GM10847 (cell line): ENCODE results near the gene CACNA2D4.

Experiments
- POLR2A ChIP-seq: IDR thresholded peaks from 2 replicates; pipeline ENCODE4 v1.6.1; 2011; ENCODE audit not compliant: insufficient read length; ENCODE audit errors: extremely low read depth

CACNA2D4 gene

GRCh38 chr12:1916371-1917171, 1.9 kb downstream of the CACNA2D4 start:
- no peak for TF ChIP-seq POLR2A

DNA sequence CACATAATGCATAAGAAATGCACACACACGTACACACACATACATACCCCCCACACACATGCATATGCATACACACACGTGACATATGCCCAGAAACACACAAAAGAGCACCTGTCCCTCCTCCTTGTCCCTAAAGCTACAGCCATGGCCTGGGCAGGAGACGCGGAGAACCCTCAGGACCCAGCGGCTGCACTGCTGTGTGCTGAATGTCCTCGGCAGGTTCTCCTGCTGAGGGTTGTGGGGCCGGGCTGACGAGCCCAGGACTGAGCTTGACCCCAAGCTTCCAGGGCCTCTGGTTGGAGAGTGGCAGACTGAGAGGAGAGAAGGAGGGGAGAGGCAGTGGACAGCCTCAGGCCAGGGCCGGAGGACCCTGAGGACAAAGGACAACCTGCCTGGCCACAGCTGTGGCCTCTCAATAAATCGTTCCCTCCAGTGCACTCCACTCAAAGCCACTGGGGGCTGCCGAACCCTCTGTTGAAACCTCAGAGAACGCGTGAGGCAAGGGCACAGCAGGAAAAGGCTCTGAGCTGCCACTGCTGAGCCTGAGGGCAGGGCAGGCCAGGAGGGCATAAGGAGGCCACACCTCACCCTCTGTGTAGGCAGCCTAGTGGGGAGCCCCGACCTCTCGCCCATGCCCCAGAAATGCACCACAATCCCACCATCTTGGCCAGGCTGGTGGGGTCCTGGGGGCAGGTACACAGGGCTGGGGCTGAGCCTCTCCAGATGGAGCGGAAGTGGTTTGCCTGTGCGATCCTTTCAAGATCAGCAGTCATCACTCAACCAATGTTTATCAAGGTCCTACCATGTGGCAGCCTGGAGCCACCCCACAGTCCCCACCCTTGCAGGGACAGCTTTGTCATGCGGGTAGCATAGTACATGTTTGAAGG, 3.1 kb downstream of the CACNA2D4 start:
- no peak for TF ChIP-seq POLR2A

- no peak for TF ChIP-seq POLR2A
Observed at GRCh38 chr12:1914114-1914911, 4.1 kb downstream of the CACNA2D4 start.

DNA sequence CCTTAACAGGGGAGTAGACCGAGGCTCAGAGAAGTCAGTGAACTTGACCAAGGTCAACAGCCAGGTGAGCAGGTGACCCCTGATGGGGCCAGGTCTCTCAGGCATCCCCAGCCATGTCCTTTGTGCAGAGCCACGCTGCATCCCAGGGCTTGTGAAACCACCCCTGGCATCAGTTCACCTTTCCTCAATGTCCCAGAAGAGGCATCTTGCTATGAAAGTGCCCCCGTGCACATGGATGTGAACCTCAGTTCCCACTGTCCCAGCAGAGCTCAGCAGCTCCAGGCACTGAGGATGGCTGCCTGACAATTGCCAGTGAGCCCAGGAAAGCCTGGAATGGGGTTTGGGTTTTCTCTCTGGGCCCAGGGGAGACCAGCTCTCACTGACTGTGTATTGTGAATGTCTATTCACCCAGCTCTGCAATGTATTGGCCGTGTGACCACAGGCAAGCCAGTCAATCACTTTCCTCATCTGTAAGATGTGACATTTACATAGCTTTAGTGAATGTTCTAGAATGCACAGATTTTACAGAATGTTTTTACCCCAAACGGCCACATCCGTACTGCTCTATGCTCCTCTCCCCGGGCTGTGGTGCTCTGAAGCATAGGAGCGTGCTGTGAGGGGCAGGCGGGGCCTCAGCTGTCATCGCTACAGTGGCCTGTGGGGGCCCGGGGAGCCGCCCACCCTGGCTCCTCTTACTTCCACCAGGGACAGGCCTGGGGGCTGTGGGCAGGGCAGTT, 4.9 kb downstream of the CACNA2D4 start:
- TF ChIP-seq POLR2A, result no peak

- no peak for TF ChIP-seq POLR2A
Observed at GRCh38 chr12:1912580-1913376, 5.7 kb downstream of the CACNA2D4 start.

DNA sequence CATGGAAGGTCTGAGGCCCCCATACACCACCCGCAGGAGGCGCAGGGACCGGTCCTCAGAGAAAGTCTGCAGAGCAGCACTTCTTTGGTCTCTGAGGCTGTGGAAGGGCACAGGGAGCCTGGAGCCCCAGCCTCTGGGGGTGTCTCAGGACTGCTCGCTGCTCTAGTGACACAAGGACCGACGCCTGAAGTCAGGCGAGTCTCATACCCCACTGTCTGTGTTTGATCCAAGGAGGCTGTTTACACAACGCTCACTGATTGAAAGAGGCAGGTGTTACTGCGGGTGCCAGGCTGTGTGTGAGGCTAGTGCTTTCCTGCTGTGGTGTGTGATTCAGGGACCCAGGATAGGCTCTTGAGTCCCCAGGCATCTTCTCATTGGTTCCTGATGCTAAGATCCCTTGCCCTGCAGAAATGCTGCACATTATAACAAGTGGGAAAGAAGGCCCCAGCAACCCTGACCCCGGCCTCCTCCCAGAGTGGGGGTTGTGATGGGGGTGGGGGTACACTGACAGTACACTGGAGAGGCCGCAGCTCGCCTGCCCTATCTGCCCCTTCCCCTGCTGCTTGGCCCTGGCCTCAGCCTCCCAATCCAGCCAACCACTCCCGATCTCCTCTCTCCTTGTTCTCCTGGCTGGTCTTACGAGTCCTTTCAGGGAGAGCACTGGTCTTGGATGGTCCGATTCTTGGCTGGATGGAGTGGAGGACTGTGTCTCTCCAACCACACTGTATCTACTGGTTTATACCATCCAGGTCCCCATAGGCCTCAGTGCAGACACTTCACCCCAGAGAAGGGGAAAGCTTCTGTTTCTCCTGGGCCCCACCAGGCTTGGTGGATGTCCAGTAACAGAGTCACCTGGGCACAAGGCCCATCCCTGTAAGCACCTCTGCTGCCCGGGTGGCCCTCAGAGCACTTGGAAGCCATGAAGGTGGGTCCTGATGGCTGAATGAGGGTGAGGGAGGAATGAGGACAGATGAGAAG, 6.6 kb downstream of the CACNA2D4 start:
- no peak for TF ChIP-seq POLR2A

DNA sequence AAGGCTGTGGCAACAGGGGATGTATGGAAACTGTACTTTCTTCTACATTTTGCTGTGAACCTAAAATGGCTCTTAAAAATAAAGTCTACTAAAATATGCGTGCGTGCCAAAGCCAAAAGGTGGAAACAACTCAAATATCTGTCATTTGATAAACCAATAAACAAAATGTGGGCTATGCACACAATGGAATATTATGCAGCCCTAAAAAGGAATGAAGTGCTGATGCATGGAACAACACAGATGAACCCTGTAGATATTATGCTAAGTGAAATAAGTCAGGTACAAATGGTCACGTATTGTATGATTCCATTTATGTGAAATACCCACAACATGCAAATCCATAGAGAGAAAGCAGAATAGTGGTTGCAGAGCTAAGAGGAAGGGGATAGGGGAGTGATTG, 8.0 kb downstream of the CACNA2D4 start:
- no peak for TF ChIP-seq POLR2A

- TF ChIP-seq POLR2A, result no peak
Observed at GRCh38 chr12:1908758-1909157, 9.7 kb downstream of the CACNA2D4 start.

DNA sequence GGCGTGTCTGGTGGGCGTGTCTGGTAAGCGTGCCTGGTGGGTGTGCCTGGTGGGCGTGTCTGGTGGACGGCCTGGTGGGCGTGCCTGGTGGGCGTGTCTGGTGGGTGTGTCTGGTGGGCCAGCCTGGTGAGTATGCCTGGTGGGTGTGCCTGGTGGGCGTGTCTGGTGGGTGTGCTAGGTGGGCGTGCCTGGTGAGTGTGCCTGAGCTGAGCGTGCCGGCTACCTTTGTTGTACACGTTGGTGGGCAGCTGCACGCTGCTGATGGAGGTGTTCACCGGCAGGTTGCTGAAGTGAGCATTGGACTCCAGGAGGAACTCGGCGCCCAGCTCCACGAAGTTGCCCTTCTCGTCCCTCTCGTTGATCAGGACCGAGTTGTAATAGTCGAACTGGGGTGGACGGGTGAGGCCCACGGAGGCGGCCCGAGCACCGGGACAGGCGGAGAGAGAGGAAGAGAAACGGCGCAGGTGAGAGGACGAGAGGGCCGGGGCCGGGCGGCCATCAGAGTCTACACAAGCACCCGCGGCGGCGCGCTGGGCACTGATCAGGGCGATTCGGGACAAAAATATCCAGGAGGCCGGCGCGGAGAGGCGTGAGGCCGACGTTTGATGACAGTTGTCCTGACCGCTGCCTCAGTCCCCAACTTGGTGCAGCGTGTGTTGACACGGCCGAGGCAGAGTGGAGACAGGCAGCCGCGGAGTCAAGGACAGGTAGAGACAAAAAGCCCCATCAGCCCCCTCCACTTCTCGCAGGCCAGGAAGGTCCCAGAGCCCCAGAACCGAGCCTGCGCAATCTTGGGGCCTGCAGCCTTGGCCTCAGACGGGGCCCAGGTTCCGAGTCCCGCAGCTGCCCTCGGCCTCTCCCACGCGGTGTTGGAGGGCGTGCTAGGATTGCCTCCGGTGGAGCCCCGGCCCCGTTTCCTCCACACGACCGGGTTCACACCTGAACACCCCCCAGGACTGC, 10.5 kb downstream of the CACNA2D4 start:
- TF ChIP-seq POLR2A, result no peak

DNA sequence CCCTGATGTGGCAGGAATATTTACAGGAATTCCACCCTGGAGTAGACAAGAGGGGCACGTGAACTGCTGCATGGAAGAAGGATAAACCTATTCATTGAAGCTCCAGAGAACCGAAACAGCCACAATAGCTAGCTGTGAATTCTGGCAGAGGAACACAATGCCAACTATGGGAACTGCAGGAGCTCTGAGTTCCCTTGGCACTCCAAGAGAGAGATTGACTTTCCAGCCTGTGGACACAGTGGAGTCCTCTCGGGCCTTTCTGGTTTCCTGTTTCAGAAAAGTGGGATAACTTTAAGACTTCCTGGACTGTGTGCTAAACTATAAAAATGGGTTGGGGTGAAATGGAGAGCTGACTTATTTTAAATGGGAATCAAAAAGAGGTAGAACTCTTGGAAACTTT, 11.9 kb downstream of the CACNA2D4 start:
- TF ChIP-seq POLR2A, result no peak

DNA sequence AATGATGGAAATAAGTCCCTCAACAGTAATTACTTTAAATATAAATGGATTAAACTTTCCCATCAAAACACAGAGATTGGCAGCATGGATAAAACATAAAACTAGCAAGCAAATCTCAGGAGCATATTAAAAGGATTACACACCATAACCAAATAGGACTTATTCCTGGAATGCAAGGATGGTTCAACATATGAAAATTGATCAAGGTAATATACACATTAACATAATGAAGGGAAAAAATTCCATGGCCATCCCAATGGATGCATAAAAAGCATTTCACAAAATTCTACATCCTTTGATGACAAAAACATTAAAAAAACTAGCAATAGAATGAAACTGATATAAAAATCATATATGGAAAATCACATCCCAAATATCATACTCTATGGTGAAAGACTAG, 13.6 kb downstream of the CACNA2D4 start:
- TF ChIP-seq POLR2A, result no peak

DNA sequence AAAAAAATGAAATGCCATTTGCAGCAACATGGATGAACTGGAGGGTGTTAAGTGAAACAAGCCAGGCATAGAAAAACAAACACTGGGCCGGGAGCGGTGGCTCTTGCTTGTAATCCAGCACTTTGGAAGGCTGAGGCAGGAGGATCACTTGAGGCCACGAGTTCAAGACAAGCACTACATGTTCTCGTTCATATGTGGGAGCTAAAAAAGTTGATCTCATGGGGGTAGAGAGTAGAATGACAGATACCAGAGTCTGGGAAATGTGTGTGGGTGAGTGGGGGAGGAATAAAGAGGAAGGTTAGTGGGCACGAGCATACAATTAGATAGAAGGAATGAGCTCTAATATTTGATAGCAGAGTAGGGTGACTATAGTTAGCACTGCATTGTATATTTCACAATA, 21.5 kb downstream of the CACNA2D4 start:
- TF ChIP-seq POLR2A, result no peak
